BJ (cell line): Measurements from ENCODE around the gene XRCC3. TPM values are rescaled to one million over a fixed set of nuclear protein-coding genes. Genes with fewer than 3 reads are reported as not detected.

ENCODE experiments used
- CTCF ChIA-PET: fragments of 350-600 bp; formaldehyde crosslinking; extraction: SDS; loops from one replicate; lab custom pipeline; 2021; ENCODE audit warnings: antibody characterized with exemption, inconsistent platforms; lab: Yijun Ruan, JAX
- POLR2A ChIA-PET: fragments of 300-600 bp; sonication (Branson Sonifier 250); formaldehyde crosslinking; extraction: SDS; loops from one replicate; lab custom pipeline; 2021; ENCODE audit warnings: antibody characterized with exemption; lab: Charles Lee
- DNase-seq: peaks from one replicate; pipeline ENCODE4 v3.0.0-alpha.2; 2011; ENCODE audit warnings: low read depth
- H3K27me3 ChIP-seq: 2 replicates; pipeline ENCODE4 v1.6.0; 2011; ENCODE audit warnings: low read length; ENCODE audit not compliant: control insufficient read depth, insufficient read depth
- H3K36me3 ChIP-seq: 2 replicates; pipeline ENCODE4 v1.5.1; 2011; ENCODE audit warnings: low read length; ENCODE audit not compliant: control insufficient read depth, insufficient read depth
- H3K4me3 ChIP-seq: 2 replicates; pipeline ENCODE4 v1.5.1; 2011; ENCODE audit warnings: low read depth, mild to moderate bottlenecking, control low read depth, low read length
- CTCF ChIP-seq: IDR thresholded peaks from 2 replicates; pipeline ENCODE4 v1.5.1; 2011; ENCODE audit warnings: low read depth, mild to moderate bottlenecking, control low read depth, inconsistent platforms, low read length, moderate library complexity; ENCODE audit not compliant: insufficient read depth
- polyA plus RNA-seq: library from polyadenylated mRNA; depleted of rRNA; stranded (reverse); fragments of >200 nt; gene quantifications from 2 replicates; pipeline ENCODE4 v1.2.3, GENCODE V29; 2011

XRCC3 gene
- polyA plus RNA-seq, 1 experiment = 4.2 TPM

- TF ChIP-seq CTCF = no peak
- ChIA-PET CTCF (interaction anchor here (0.6 kb wide), 3 partner anchors 10 to 53 kb away, joined by 3 read pairs; no protein-coding TSS in a partner anchor), POLR2A (no interaction called here)
- H3K27me3 ChIP-seq = no peaks in the 10 kb centered on the region
- no peak overlapping the region for H3K4me3 ChIP-seq
- DNase-seq = no peak
- H3K36me3 ChIP-seq = no peaks in the 10 kb centered on the region
Measured at GRCh38 chr14:103758059-103758776, 43.0 kb upstream of the XRCC3 start.

- DNase-seq = no peak
- ChIA-PET POLR2A (no interaction called here), CTCF (no interaction called here)
- H3K36me3 ChIP-seq = no peaks in the 10 kb centered on the region
- H3K27me3 ChIP-seq = no peaks in the 10 kb centered on the region
- TF ChIP-seq CTCF = no peak
- no peak overlapping the region for H3K4me3 ChIP-seq
Measured at GRCh38 chr14:103755060-103755459, 39.8 kb upstream of the XRCC3 start.

GRCh38 chr14:103753774-103754173 lies 38.5 kb upstream of the XRCC3 start:
- POLR2A ChIA-PET = no interaction called here
- CTCF ChIA-PET = no interaction called here

GRCh38 chr14:103749860-103750259 lies 34.6 kb upstream of the XRCC3 start:
- CTCF ChIA-PET = no interaction called here
- no peak for TF ChIP-seq CTCF
- Histone ChIP-seq H3K4me3 (no peak overlapping the region), H3K36me3 (peaks cover 1% of the 10 kb centered on the region; the same call in 1 of the 2 replicates), H3K27me3 (no peaks in the 10 kb centered on the region)
- no peak for DNase-seq
- POLR2A ChIA-PET = no interaction called here

More at GRCh38 chr14:103753774-103754173, 38.5 kb upstream of the XRCC3 start:
- no peak for TF ChIP-seq CTCF
- no peak for DNase-seq
- Histone ChIP-seq H3K4me3 (no peak overlapping the region), H3K27me3 (no peaks in the 10 kb centered on the region), H3K36me3 (no peaks in the 10 kb centered on the region)

- no peak overlapping the region for H3K4me3 ChIP-seq
- no peaks in the 10 kb centered on the region for H3K27me3 ChIP-seq
- ChIA-PET POLR2A (no interaction called here), CTCF (no interaction called here)
- no peak for TF ChIP-seq CTCF
- H3K36me3 ChIP-seq = peaks cover 1% of the 10 kb centered on the region
- DNase-seq = no peak
Measured at GRCh38 chr14:103749452-103749851, 34.2 kb upstream of the XRCC3 start.
